HepG2 (cell line): Measurements from ENCODE around the gene UBR1. TPM values are rescaled to one million over a fixed set of nuclear protein-coding genes. Genes with fewer than 3 reads are reported as not detected.

Experiments used
- ARNTL ChIP-seq: sonication (generic); formaldehyde crosslinking; IDR thresholded peaks from 2 replicates; pipeline ENCODE4 v1.4.0; 2020; ENCODE audit warnings: mild to moderate bottlenecking, missing genetic modification reagents
- CEBPZ ChIP-seq: IDR thresholded peaks from 2 replicates; pipeline ENCODE4 v1.6.1; 2012; ENCODE audit warnings: low read length, improper control_type of control experiment
- DR1 ChIP-seq: sonication (generic); formaldehyde crosslinking; IDR thresholded peaks from 2 replicates; pipeline ENCODE4 v1.8.0; 2021; ENCODE audit warnings: mild to moderate bottlenecking, missing genetic modification reagents, inconsistent platforms
- FOXK1 ChIP-seq: sonication (generic); formaldehyde crosslinking; IDR thresholded peaks from 2 replicates; pipeline ENCODE4 v1.4.0; 2020; ENCODE audit warnings: low read depth, missing genetic modification reagents, borderline replicate concordance
- FOXM1 ChIP-seq: sonication (generic); formaldehyde crosslinking; IDR thresholded peaks from 2 replicates; pipeline ENCODE4 v1.5.0; 2020; ENCODE audit warnings: missing genetic modification reagents
- KLF11 ChIP-seq: IDR thresholded peaks from 2 replicates; pipeline ENCODE4 v1.6.1; 2016; ENCODE audit warnings: missing compliant biosample characterization
- KLF15 ChIP-seq: sonication (generic); formaldehyde crosslinking; IDR thresholded peaks from 2 replicates; pipeline ENCODE4 v1.8.1; 2023; ENCODE audit warnings: borderline replicate concordance, mild to moderate bottlenecking, inconsistent platforms, missing genetic modification reagents, mixed read lengths
- RERE ChIP-seq: IDR thresholded peaks from 2 replicates; pipeline ENCODE4 v1.6.1; 2016; ENCODE audit warnings: low read depth, missing genetic modification reagents, missing compliant biosample characterization
- SALL2 ChIP-seq: sonication (generic); formaldehyde crosslinking; IDR thresholded peaks from 2 replicates; pipeline ENCODE4 v1.8.1; 2023; ENCODE audit warnings: mild to moderate bottlenecking, missing genetic modification reagents, inconsistent platforms
- TAF15 ChIP-seq: fragments of 200-400 bp; formaldehyde crosslinking; IDR thresholded peaks from one replicate; pipeline ENCODE4 v1.6.1; 2018; ENCODE audit warnings: mild to moderate bottlenecking, low read depth, low read length; ENCODE audit not compliant: poor library complexity, severe bottlenecking
- THAP11 ChIP-seq: IDR thresholded peaks from 2 replicates; pipeline ENCODE4 v1.6.1; 2016; ENCODE audit warnings: missing biosample characterization, missing genetic modification reagents
- ZKSCAN8 ChIP-seq: IDR thresholded peaks from 2 replicates; pipeline ENCODE4 v1.6.1; 2016; ENCODE audit warnings: borderline replicate concordance, missing genetic modification reagents, missing compliant biosample characterization
- ZNF570 ChIP-seq: sonication (generic); formaldehyde crosslinking; IDR thresholded peaks from 2 replicates; pipeline ENCODE4 v1.4.0; 2020; ENCODE audit warnings: mild to moderate bottlenecking, missing genetic modification reagents, borderline replicate concordance
- ZNF720 ChIP-seq: sonication (generic); formaldehyde crosslinking; IDR thresholded peaks from 2 replicates; pipeline ENCODE4 v1.4.0; 2020; ENCODE audit warnings: missing genetic modification reagents
- ZNF776 ChIP-seq: sonication (generic); formaldehyde crosslinking; IDR thresholded peaks from 2 replicates; pipeline ENCODE4 v1.4.0; 2020; ENCODE audit warnings: mild to moderate bottlenecking, missing genetic modification reagents
- polyA plus RNA-seq, 8 experiments: library from polyadenylated mRNA; depleted of rRNA in 3 of 8; stranded (reverse) in 7 of 8; unstranded in 1 of 8; fragments of >200 nt; fragmentation: Illumina TruSeq in 4 of 8; extraction: Trizol in 4 of 8; gene quantifications; 2 replicates each; pipeline versions ENCODE4 v1.2.1 to v1.2.3, GENCODE V29; 2011 to 2016; ENCODE audit warnings: low read depth in 4 of 8, missing spikeins in 1 of 8, mixed read lengths in 1 of 8; ENCODE audit not compliant: insufficient read depth in 1 of 8
- total RNA-seq, 5 experiments: library from RNA; depleted of rRNA; stranded (reverse); fragments of >200 nt; fragmentation: Illumina TruSeq; extraction: Trizol; gene quantifications; 2 replicates each; pipeline ENCODE4 v1.2.3, GENCODE V29; 2016; ENCODE audit warnings: low read depth in 1 of 5
- TF ChIP-seq, protein P1 (sequence below): sonication (generic); formaldehyde crosslinking; IDR thresholded peaks from 2 replicates; pipeline ENCODE4 v1.5.0; 2020; ENCODE audit warnings: mild to moderate bottlenecking, missing genetic modification reagents, borderline replicate concordance

The UBR1 gene
- total and polyA plus RNA-seq, 2 of the 13 experiments (the other 11 are each of a cell fraction or from before 2014, with no cell fraction given), result 6.4 to 18.0 TPM

- TF ChIP-seq RERE (no peak), CEBPZ (no peak), ZNF720 (CRISPR knock-in tag) (no peak), ZNF776 (CRISPR knock-in tag) (0 out of 2 replicates have a peak, but pooled peaks have one; percentile 27), FOXM1 (no peak), TAF15 (no peak), KLF11 (CRISPR knock-in tag) (no peak), DR1 (no peak), ZKSCAN8 (CRISPR knock-in tag) (0 out of 2 replicates have a peak, but pooled peaks have one; percentile 17), ARNTL (CRISPR knock-in tag) (no peak), KLF15 (CRISPR knock-in tag) (no peak), SALL2 (CRISPR knock-in tag) (no peak), FOXK1 (peak; percentile 63; the same call in 1 of the 2 replicates), ZNF570 (CRISPR knock-in tag) (no peak), THAP11 (CRISPR knock-in tag) (peak; percentile 89)
- TF ChIP-seq, protein P1, sequence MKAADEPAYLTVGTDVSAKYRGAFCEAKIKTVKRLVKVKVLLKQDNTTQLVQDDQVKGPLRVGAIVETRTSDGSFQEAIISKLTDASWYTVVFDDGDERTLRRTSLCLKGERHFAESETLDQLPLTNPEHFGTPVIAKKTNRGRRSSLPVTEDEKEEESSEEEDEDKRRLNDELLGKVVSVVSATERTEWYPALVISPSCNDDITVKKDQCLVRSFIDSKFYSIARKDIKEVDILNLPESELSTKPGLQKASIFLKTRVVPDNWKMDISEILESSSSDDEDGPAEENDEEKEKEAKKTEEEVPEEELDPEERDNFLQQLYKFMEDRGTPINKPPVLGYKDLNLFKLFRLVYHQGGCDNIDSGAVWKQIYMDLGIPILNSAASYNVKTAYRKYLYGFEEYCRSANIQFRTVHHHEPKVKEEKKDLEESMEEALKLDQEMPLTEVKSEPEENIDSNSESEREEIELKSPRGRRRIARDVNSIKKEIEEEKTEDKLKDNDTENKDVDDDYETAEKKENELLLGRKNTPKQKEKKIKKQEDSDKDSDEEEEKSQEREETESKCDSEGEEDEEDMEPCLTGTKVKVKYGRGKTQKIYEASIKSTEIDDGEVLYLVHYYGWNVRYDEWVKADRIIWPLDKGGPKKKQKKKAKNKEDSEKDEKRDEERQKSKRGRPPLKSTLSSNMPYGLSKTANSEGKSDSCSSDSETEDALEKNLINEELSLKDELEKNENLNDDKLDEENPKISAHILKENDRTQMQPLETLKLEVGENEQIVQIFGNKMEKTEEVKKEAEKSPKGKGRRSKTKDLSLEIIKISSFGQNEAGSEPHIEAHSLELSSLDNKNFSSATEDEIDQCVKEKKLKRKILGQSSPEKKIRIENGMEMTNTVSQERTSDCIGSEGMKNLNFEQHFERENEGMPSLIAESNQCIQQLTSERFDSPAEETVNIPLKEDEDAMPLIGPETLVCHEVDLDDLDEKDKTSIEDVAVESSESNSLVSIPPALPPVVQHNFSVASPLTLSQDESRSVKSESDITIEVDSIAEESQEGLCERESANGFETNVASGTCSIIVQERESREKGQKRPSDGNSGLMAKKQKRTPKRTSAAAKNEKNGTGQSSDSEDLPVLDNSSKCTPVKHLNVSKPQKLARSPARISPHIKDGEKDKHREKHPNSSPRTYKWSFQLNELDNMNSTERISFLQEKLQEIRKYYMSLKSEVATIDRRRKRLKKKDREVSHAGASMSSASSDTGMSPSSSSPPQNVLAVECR (CRISPR knock-in tag), result peak; percentile 88
These were observed at the start of gene UBR1 (continued) for GRCh38 chr15:43105778-43106485.
